ENCODE data around the gene TAF4. TPM values are rescaled to one million over a fixed set of nuclear protein-coding genes. Genes with fewer than 3 reads are reported as not detected.

TAF4 gene
- total and polyA plus RNA-seq, 3 experiments from 2014 or later = 1.4 to 21.0 (median 20.5) TPM

- no peaks in the 10 kb centered on the region for H3K4me1 ChIP-seq (ENCODE audit: insufficient read depth, low read length)
- CTCF ChIA-PET = no interaction called here
- H3K27ac ChIP-seq (ENCODE audit: low read depth, low read length) = no peak overlapping the region
- no peaks in the 10 kb centered on the region for H3K27me3 ChIP-seq (ENCODE audit: insufficient read depth, low read length, poor library complexity, severe bottlenecking)
- no peaks in the 10 kb centered on the region for H3K36me3 ChIP-seq (ENCODE audit: insufficient read depth, low read length)
- H3K27me3 Mint-ChIP-seq = peaks cover 0 to 1% of the 10 kb centered on the region in 2 donors
- H3K4me1 Mint-ChIP-seq = peaks cover 27 to 48% (median 40%) of the 10 kb centered on the region in 3 donors
- peaks cover 0 to 8% (median 0%) of the 10 kb centered on the region in 3 donors for H3K36me3 Mint-ChIP-seq
- no peak overlapping the region for H3K4me3 ChIP-seq (ENCODE audit: low read length)
- no peak overlapping the region for H3K4me3 Mint-ChIP-seq
- POLR2A ChIA-PET = no interaction called here
- peak in 1 of 5 donors; percentile 23 for DNase-seq
- no peaks in the 10 kb centered on the region for H3K9me3 Mint-ChIP-seq
- H3K27ac Mint-ChIP-seq = no peak overlapping the region
- no peaks in the 10 kb centered on the region for H3K9me3 ChIP-seq (ENCODE audit: low read length)
Measured at GRCh38 chr20:62018437-62019143, 47.1 kb downstream of the TAF4 start.

- Mint-ChIP-seq H3K4me3 (no peak overlapping the region), H3K27me3 (no peaks in the 10 kb centered on the region), H3K36me3 (peaks cover 0 to 35% (median 2%) of the 10 kb centered on the region in 3 donors), H3K9me3 (no peaks in the 10 kb centered on the region), H3K27ac (peak overlapping the region in 3 of 8 donors; percentile 21 to 66 (median 58)), H3K4me1 (peaks cover 22 to 35% (median 33%) of the 10 kb centered on the region in 3 donors)
- no peak overlapping the region for H3K27ac ChIP-seq (ENCODE audit: low read depth, low read length)
- no peaks in the 10 kb centered on the region for H3K9me3 ChIP-seq (ENCODE audit: low read length)
- no peak for DNase-seq
- H3K27me3 ChIP-seq (ENCODE audit: insufficient read depth, low read length, poor library complexity, severe bottlenecking) = no peaks in the 10 kb centered on the region
- H3K4me3 ChIP-seq (ENCODE audit: low read length) = no peak overlapping the region
- ChIA-PET CTCF (no interaction called here), POLR2A (no interaction called here)
- H3K4me1 ChIP-seq (ENCODE audit: insufficient read depth, low read length) = peaks cover 4% of the 10 kb centered on the region
- peaks cover 7% of the 10 kb centered on the region for H3K36me3 ChIP-seq (ENCODE audit: insufficient read depth, low read length)
Measured at GRCh38 chr20:62015540-62016288, 50.0 kb downstream of the TAF4 start.

GRCh38 chr20:62014889-62015537 is 50.7 kb downstream of the TAF4 start:
- peaks cover 4% of the 10 kb centered on the region for H3K4me1 ChIP-seq (ENCODE audit: insufficient read depth, low read length)
- CTCF ChIA-PET = no interaction called here
- POLR2A ChIA-PET = no interaction called here
- DNase-seq = peak in 1 of 5 donors; percentile 33
- H3K27me3 ChIP-seq (ENCODE audit: insufficient read depth, low read length, poor library complexity, severe bottlenecking) = no peaks in the 10 kb centered on the region
- no peak overlapping the region for H3K27ac ChIP-seq (ENCODE audit: low read depth, low read length)
- peaks cover 17 to 30% (median 29%) of the 10 kb centered on the region in 3 donors for H3K4me1 Mint-ChIP-seq
- no peaks in the 10 kb centered on the region for H3K9me3 ChIP-seq (ENCODE audit: low read length)
- peaks cover 7% of the 10 kb centered on the region for H3K36me3 ChIP-seq (ENCODE audit: insufficient read depth, low read length)
- no peaks in the 10 kb centered on the region for H3K9me3 Mint-ChIP-seq
- peak overlapping the region in 4 of 8 donors; percentile 51 to 85 (median 67) for H3K27ac Mint-ChIP-seq
- H3K27me3 Mint-ChIP-seq = no peaks in the 10 kb centered on the region
- no peak overlapping the region for H3K4me3 ChIP-seq (ENCODE audit: low read length)
- H3K36me3 Mint-ChIP-seq = peaks cover 0 to 35% (median 3%) of the 10 kb centered on the region in 3 donors
- no peak overlapping the region for H3K4me3 Mint-ChIP-seq

- Histone ChIP-seq H3K27ac (ENCODE audit: low read depth, low read length) (no peak overlapping the region), H3K9me3 (ENCODE audit: low read length) (no peaks in the 10 kb centered on the region), H3K36me3 (ENCODE audit: insufficient read depth, low read length) (peaks cover 7% of the 10 kb centered on the region), H3K4me3 (ENCODE audit: low read length) (no peak overlapping the region), H3K4me1 (ENCODE audit: insufficient read depth, low read length) (peaks cover 4% of the 10 kb centered on the region), H3K27me3 (ENCODE audit: insufficient read depth, low read length, poor library complexity, severe bottlenecking) (no peaks in the 10 kb centered on the region)
- Mint-ChIP-seq H3K27me3 (no peaks in the 10 kb centered on the region), H3K36me3 (peaks cover 0 to 39% (median 3%) of the 10 kb centered on the region in 3 donors), H3K4me3 (no peak overlapping the region), H3K4me1 (peaks cover 16 to 28% (median 27%) of the 10 kb centered on the region in 3 donors), H3K27ac (peak overlapping the region in 1 of 8 donors; percentile 22), H3K9me3 (no peaks in the 10 kb centered on the region)
- ChIA-PET CTCF (no interaction called here), POLR2A (no interaction called here)
- no peak for DNase-seq
Measured at GRCh38 chr20:62014488-62014775, 51.2 kb downstream of the TAF4 start.

- Mint-ChIP-seq H3K27ac (peak overlapping the region in 1 of 8 donors; percentile 50), H3K27me3 (no peaks in the 10 kb centered on the region), H3K4me3 (no peak overlapping the region), H3K4me1 (peaks cover 13 to 19% (median 17%) of the 10 kb centered on the region in 3 donors), H3K36me3 (peaks cover 0 to 56% (median 6%) of the 10 kb centered on the region in 3 donors), H3K9me3 (no peaks in the 10 kb centered on the region)
- ChIA-PET CTCF (no interaction called here), POLR2A (no interaction called here)
- Histone ChIP-seq H3K4me1 (ENCODE audit: insufficient read depth, low read length) (peaks cover 4% of the 10 kb centered on the region), H3K27ac (ENCODE audit: low read depth, low read length) (no peak overlapping the region), H3K36me3 (ENCODE audit: insufficient read depth, low read length) (peaks cover 10% of the 10 kb centered on the region), H3K4me3 (ENCODE audit: low read length) (no peak overlapping the region), H3K9me3 (ENCODE audit: low read length) (no peaks in the 10 kb centered on the region), H3K27me3 (ENCODE audit: insufficient read depth, low read length, poor library complexity, severe bottlenecking) (no peaks in the 10 kb centered on the region)
- no peak for DNase-seq
Measured at GRCh38 chr20:62012631-62013030, 53.0 kb downstream of the TAF4 start.

GRCh38 chr20:62011938-62012534 is 53.6 kb downstream of the TAF4 start:
- Histone ChIP-seq H3K9me3 (ENCODE audit: low read length) (no peaks in the 10 kb centered on the region), H3K27ac (ENCODE audit: low read depth, low read length) (no peak overlapping the region), H3K4me1 (ENCODE audit: insufficient read depth, low read length) (peaks cover 4% of the 10 kb centered on the region), H3K36me3 (ENCODE audit: insufficient read depth, low read length) (peaks cover 12% of the 10 kb centered on the region), H3K27me3 (ENCODE audit: insufficient read depth, low read length, poor library complexity, severe bottlenecking) (no peaks in the 10 kb centered on the region), H3K4me3 (ENCODE audit: low read length) (no peak overlapping the region)
- Mint-ChIP-seq H3K4me3 (no peak overlapping the region), H3K27me3 (no peaks in the 10 kb centered on the region), H3K4me1 (peaks cover 16 to 25% (median 22%) of the 10 kb centered on the region in 3 donors), H3K27ac (no peak overlapping the region), H3K36me3 (peaks cover 0 to 62% (median 6%) of the 10 kb centered on the region in 3 donors), H3K9me3 (no peaks in the 10 kb centered on the region)
- CTCF ChIA-PET = interaction anchor here (1.1 to 4.0 kb wide), 11 partner anchors 21 to 398 kb away, joined by 3 to 60 read pairs (median 5); partner anchors contain the start of gene LSM14B
- no peak for DNase-seq
- POLR2A ChIA-PET = no interaction called here

- Mint-ChIP-seq H3K9me3 (no peaks in the 10 kb centered on the region), H3K36me3 (peaks cover 0 to 68% (median 6%) of the 10 kb centered on the region in 3 donors), H3K27me3 (no peaks in the 10 kb centered on the region), H3K27ac (peak overlapping the region in 4 of 8 donors; percentile 12 to 58 (median 30)), H3K4me3 (no peak overlapping the region), H3K4me1 (peaks cover 18 to 24% (median 24%) of the 10 kb centered on the region in 3 donors)
- CTCF ChIA-PET = interaction anchor here (0.9 to 4.0 kb wide), 16 partner anchors 15 to 398 kb away, joined by 3 to 60 read pairs (median 5); partner anchors contain the start of genes LAMA5, LSM14B, PSMA7 and SS18L1
- no peak for DNase-seq
- Histone ChIP-seq H3K4me1 (ENCODE audit: insufficient read depth, low read length) (peaks cover 4% of the 10 kb centered on the region), H3K36me3 (ENCODE audit: insufficient read depth, low read length) (peaks cover 12% of the 10 kb centered on the region), H3K4me3 (ENCODE audit: low read length) (no peak overlapping the region), H3K27me3 (ENCODE audit: insufficient read depth, low read length, poor library complexity, severe bottlenecking) (no peaks in the 10 kb centered on the region), H3K9me3 (ENCODE audit: low read length) (no peaks in the 10 kb centered on the region), H3K27ac (ENCODE audit: low read depth, low read length) (no peak overlapping the region)
- POLR2A ChIA-PET = interaction anchor here (1.1 kb wide), 1 partner anchor 133 kb away, joined by 3 read pairs; no protein-coding TSS in a partner anchor
Measured at GRCh38 chr20:62011403-62011790, 54.3 kb downstream of the TAF4 start.

All from CD8-positive, alpha-beta memory T cell (primary cell).